HG02798 (cell line): ENCODE data around the gene ETS1.

Source experiments
- ATAC-seq: cut with Tn5 transposase; IDR thresholded peaks from one replicate; pipeline ENCODE4 v1.9.1; 2021; ENCODE audit warnings: mild to moderate bottlenecking; ENCODE audit not compliant: unreplicated experiment, poor library complexity

The ETS1 gene

DNA sequence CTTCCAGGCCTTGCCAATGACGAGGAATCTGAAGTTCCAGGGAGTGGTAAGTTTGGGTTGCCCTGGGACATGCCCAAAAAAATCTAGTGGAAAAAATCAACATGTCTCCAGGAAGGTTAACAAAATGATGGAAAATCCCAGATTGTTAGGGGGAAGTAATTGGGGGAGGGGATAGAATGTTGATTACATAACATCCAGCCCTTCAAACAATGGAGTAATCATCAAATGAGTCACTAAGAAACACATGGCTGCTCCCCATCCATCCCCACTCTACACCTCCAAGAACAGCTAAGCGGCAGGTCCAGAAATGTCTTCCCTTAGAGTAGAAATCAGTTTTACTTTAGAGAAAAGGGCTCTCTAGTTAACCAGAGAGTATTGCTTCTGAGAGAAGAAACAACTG is 94.9 kb downstream of the ETS1 start:
- ATAC-seq, result no peak

DNA sequence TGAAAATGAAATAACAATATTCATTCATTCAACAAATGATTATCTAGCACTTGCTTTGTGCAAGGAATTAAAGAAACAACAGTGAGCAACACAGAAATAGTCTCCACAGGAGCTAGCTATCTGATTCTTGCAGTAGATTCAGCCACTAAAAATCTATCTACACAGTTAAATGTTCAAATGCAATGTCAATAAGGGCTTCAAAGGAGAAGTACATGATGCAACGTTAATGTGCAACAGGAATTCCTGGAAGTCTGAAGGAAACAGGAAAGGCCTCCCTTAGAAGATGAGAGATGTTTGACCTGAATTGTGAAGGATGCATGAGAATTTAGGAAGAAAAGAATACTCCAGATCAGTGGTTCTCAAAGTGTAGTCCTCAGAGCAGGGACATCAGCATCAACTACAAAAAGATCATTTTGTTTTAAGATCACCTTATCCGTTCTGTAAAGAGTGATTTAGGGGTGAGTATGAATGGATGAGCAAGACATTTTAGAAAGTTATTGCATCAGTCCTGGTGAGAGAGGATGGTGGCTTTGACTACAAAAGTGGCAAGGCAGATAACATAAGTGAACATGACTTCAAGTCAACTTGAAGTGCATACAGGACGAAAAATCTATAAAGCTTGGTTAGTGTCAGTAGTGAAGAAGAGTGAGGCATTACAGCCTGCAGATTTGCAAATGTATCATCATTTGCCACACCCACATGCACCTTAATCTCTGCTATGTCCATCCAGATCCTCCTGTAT is 96.0 kb downstream of the ETS1 start:
- ATAC-seq, result no peak

DNA sequence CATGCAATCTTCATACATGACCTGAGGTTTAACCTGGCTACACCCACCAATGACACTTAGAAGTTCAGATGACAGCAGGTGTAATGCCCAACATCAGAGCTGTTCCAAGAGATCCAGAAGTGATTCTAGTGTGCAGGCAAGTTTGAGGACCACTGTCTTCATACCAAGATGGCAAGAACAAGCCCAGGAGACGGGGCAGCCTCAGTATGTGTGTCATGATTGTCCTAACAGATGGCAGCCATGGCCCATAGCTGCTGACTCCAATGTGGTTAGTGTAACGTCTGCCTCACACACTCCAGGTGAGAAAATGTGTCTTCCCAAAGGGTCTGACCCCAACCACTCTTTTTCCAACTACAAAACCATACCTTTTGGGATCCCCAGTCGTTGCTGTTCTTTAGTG is 97.3 kb downstream of the ETS1 start:
- ATAC-seq, result no peak

DNA sequence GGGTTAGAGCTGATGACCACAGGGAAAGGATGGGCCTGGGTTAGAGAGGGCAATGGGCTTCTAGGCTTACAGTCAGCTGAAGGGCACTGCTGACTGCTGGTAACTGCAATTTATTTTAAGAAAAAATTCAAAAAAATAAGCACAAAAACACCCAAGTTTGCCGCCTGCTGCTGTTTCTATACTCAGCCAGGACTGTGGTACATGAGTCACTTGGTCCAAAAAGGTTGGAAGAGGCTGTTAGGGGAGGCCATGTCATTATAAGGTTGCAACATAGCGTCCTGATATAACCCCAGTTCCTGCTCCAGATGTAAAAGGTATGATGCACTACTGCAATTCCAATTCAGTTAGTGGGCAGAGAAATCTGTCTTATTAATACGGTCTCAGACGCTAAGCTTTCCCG is 98.9 kb downstream of the ETS1 start:
- no peak for ATAC-seq

DNA sequence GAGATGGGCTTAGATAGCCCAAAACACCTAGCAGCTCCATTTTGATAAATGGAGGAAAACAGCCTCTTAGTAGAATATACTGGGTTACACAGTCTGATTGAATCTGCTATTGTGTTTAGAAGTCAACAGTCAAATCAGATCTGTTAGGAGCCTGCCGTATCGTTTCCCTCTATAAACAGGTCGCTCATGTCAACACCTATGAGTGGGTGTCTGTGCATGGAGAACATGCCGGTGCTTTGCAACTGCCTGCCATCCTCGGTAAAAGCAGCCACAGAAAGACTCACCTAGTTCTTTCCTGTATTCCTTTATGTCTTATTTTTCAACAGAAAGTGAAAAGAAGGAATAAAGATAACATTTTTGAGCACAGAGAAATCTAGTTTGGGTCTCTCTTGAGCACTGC is 99.4 kb downstream of the ETS1 start:
- no peak for ATAC-seq

DNA sequence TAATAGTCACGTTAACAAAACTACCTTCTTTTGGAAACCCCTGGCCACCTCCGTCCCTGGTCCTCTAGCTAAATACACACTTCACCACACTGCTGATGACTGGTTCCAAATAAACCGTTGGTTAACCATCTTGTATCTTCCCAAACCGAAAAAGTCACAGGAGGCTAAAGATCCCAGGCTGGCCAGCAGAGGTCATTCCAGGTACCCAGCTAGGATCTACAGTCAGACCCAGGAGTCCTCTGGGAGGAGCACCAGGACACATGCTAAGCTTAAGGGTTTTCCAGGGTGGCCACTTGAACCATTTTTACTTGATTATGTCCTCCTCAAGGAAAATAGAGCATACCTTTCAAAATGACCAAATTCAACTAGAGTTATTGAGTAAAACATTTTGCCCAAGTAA is 103.2 kb downstream of the ETS1 start:
- ATAC-seq, result no peak

DNA sequence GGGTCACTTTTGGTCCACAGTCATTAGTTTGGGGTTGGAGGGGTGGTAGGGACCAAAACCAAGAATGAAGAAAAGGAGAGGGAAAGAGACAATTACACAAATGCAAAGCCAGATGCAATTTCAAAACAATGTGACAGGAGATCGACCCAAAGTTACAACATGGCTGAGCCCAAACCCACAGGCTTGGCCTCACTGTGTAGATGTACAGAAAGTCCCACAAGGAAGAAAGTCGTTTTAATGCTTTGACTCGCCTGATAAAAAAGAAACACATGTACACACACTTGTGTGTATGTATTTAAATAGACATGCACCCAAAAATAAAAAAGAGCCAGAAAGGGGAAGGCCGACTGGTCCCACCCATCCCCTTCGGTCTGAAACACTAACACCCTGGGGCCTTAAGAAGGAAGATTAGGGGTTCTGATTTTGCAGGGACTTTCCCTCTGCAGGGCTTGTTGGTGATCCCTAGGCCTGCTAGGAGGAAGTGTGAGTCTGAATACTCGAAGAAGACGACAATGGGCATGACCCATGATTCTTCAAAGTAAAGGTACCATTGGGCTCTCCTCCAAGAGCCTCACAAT is 104.1 kb downstream of the ETS1 start:
- peak; percentile 79 for ATAC-seq

DNA sequence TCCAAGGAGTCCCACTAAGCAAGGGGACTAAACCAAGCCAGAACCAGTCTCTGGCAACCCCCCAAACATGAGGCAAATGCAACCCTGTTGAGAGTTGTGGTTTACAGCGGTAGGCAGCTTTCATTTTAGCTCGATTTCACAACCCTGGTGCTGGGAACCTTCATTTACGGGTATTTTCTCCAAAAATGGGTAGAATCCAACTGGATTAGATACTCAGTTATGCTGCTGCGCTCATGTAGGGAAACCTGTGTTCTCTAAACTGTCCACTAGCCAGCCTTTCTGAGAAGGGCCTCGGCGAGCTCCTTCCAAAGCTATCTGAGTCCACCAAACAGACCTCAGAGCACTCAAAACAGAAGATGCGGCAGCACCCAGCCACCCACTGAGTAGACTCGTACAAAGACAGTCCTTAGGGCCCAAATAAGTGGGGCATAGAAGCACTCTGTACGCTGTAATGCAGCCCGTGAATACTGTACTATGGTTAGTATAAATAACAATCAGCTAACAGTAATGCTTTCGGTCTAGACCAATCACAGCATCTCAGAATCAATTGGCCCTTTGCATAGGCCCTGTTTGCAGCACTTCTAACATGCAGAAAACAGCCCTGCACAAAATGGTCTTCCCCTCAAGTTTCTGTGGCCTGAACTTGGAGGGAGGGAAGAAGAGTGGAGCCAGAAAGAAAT is 104.7 kb downstream of the ETS1 start:
- ATAC-seq, result peak; percentile 67

DNA sequence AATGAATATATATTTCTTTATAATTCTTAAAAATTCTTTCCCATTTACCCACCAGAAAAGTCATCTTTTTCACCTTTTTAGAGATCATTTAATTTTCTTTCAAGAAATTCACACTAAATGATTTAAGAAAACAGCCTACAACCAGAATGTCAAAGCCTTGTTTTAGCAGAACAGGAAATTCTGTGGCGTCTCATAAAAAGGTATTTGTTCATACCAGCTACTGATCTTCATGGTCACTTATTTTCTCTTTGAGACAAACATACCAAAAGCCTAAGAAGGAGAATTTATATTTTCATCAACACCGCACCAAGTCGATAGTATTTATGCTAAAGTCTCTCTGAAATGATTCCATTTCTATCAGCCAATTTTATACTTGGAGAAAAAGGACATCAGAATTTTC is 105.3 kb downstream of the ETS1 start:
- no peak for ATAC-seq

DNA sequence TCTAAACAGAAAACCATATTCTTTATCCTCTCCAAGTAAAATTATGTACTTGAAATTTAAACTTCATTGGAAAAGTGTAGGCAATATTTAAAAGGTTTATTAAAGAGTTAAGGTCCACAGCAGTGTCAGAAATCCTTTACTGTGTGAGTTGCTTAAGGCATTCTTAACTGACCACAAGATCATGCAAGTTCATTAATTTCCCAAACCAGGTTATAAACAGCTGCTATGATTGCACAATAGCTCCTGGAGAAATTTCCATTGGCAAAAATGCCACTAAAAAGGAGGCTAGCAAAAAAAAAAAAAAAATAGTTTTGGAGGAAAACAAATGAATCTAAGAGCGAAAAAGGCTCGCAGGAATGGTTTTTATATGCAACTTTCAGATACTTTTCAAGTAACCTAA is 106.2 kb downstream of the ETS1 start:
- ATAC-seq, result no peak

DNA sequence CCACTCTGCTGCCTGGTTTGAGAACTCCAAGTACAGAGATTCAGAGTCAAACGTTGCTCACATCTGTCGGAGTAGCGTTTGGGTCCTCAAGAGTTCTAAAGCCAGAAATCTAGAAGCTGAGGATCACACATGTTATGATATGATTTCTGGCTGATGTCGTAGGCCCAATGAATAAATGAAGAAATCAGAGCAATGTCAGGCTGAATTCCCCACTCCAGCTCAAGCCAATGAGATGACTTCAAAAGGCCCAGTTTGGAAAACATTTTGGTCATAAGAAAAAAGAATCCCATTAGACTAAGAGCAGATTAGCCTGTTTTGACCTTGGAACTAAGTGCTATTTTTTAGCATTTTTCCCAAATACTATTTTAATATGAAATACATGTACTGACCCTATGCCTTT is 106.7 kb downstream of the ETS1 start:
- ATAC-seq, result no peak

DNA sequence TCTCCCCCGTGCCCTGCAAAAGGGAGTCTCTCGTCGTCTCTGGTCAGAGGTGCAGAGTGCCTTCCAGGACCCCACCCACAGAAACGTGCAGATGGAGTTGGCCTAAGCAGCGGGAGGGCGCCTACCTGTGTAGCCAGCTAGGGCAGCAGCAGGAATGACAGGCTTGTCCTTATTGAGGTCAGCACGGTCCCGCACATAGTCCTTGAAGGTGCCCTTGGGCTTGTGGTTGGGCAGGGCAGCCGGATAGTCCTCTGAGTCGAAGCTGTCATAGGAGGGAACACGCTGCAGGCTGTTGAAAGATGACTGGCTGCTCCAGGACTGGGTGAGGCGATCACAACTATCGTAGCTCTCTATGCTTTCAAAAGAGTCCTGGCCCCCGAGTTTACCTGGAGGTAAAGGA is 107.3 kb downstream of the ETS1 start:
- ATAC-seq, result no peak

DNA sequence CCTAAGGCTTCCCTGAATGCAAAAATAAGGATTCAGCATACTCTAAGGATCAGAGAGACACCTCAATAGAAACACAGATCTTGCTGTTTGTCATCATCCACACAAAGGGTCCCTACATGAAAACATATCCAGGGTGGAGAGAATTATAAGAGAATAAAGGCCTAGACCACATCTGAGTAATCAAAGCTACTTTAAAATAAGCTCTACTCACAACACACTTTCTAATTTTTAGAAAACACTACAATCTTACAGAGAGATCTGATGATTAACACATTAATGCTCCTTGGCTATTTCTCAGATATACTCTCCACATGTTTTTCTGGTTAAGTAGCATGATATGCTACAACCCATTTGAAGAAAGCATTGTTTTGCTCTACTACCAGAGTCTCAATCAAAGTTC is 108.2 kb downstream of the ETS1 start:
- no peak for ATAC-seq

DNA sequence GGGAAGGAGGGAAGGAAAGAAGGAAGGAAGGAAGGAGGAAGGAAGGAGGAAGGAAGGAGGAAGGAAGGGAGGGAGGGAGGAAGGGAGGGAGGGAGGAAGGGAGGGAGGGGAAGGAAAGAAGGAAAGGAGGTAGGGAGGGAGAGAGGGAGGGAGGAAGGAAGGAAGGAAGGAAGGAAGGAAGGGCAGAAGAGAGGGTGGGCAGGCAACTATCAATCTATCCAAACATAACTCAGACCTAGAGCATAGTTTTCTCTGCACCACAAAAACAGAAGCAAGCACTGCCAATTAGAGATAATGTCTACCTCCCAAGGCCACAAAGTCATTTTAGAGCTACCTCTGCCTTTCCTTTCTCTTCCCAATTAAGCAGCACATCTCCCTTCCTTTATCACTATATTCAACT is 109.1 kb downstream of the ETS1 start:
- ATAC-seq, result no peak

DNA sequence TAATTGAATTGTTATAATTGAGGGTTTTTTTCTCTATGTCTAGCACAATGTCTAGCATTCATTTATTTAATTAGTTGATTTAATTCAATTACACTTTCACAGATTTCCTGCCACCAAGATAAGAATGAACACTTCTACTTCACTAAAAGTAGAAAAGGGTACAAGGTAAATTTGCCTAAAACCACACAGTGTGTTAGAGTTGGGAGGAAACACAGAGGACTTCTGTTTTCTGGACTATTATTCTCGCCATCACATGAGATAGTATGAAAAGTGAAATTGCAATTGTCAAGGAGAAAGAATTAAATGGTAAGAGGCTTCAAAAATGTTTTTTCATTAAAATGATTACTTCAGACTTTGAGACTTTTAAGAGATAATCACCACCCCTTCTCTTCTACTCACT is 109.5 kb downstream of the ETS1 start:
- no peak for ATAC-seq

DNA sequence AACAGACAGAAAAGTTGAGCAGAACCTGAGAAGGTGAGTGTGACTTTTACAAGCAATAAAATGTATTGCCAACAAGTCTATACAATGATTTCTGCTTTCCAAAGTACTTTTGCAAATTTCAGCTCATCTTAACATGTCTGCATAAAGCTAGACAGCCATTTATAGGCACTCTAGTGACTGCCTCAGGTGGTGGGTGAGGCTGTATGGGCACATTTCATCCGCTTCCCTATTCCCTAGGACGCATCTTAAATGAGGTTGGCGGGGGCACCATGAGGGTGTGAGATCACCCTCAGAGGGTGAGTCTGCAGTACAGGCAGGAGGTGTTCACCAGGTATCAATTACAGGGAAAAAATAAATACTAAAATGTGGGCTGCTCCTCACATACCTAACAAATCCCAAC is 110.1 kb downstream of the ETS1 start:
- no peak for ATAC-seq

DNA sequence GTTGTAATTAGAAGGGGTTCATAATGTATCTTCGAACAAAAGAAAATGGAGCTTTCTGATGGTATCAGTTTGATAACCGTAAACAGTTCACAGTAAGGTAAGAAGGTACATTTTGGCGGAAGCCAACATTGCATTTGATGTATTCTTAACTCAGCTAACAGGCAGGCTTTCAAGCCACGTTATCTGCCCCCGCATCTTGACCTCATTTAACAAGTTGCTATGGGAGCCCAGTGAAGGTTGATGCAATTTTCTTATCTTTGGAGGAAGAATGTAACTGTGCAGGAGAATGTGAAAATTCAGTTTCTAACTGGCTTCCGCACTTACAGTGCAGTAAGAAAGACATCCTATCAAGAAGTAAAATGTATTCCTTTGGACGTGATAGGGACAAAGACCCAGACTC is 110.6 kb downstream of the ETS1 start:
- no peak for ATAC-seq

DNA sequence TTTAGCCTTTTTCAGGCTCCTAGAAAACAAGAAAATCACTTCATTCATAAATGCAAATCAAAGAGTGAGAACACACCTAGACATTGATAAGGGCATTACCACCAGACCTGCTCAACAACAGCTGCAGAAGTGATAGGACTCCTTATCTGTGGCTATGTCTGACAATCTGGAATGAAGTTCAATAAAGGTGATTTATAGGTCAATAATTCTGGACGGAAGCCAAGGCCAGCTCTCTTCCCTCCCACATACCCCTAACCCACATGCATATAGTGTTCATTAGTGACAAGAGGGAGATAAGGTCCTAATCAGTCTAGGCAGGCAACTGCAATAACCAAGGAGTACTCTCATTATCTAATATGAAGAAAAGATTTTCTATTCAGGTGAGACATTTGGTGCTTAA is 111.3 kb downstream of the ETS1 start:
- ATAC-seq, result no peak

DNA sequence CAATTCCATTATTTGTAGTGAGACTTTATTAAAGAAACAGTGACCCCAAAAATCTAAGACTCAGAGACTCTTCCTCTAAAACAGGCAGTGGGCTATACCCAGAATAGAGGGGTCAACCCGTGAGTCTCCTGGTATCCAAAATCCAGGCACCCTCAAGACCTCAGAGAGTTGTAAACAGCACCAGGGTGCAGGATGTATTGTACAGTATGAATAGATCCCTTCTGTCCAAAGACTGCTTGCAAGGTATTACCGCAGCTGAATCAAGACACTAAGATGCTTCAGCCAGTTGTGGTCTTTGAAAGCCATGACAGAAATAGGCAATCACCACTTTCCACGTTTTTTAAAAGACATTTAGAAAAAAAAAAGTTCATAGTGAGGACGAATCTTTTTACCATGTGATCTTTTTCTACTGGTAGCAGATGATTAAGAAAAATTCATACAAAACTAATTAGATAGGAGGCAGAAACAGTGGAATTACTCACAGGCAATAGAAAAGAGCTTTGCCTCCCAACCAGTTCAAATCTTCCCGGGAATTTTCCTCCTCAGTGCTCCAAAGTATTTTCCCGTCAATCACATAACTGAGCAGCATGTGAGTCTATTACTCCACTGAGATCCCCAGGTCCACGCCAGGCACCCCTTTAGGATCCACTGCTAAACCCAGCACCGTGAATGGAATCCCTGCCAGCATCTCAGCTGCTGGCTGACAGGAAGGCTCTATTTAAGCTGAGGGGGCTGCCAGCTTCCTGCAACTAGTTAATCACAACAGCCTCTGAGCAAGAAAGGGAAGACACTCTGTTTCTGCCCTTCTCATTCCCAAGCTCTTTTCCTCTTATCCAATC is 113.1 kb downstream of the ETS1 start:
- no peak for ATAC-seq

DNA sequence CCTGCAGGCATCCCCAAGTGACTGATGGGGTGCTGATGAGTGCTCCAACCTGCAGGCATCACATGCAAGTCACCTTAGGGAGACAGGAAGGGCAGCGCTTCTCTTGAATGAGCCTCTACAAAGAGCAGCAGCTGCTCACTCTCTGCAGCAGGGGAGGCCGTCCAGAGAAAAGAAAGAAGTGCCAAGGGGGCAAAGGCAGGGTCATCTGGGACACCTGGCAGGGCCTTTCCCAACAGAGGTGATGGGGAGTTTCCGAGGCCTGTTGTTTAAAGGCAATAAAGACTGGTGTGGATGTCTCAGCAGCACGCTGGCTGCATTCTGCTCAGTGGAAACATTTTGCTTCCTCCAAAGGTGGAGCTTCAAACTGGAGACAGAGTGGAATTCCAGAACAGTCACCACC is 113.7 kb downstream of the ETS1 start:
- ATAC-seq, result no peak
